GM21515 (cell line): ENCODE results near the gene SLC6A9.

Experiments used
- ATAC-seq: cut with Tn5 transposase; IDR thresholded peaks from one replicate; pipeline ENCODE4 v1.9.1; 2021; ENCODE audit not compliant: unreplicated experiment

The SLC6A9 gene

DNA sequence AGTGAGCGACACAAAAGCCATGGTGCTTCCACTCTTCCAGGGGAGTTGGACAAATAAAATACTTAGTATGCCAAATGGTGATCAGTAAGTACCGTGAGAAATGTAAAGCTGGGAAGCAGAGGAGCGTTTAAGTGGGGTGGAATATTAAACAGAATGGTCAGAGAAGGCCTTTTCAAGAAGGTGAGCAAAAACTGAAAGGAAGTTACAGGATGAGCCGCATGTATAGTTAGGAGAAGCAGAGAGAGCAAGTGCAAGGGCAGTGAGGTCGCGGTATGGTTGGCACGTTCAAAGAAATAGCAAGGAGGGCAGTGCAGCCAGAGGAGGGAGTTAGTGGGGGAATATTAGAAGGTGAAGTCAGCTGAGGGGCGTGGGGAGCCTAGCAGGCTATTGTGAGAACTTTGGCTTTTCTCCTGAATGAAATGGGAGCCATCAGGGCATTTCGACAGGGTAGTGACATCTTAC is 57.2 kb downstream of the SLC6A9 start:
- no peak for ATAC-seq

DNA sequence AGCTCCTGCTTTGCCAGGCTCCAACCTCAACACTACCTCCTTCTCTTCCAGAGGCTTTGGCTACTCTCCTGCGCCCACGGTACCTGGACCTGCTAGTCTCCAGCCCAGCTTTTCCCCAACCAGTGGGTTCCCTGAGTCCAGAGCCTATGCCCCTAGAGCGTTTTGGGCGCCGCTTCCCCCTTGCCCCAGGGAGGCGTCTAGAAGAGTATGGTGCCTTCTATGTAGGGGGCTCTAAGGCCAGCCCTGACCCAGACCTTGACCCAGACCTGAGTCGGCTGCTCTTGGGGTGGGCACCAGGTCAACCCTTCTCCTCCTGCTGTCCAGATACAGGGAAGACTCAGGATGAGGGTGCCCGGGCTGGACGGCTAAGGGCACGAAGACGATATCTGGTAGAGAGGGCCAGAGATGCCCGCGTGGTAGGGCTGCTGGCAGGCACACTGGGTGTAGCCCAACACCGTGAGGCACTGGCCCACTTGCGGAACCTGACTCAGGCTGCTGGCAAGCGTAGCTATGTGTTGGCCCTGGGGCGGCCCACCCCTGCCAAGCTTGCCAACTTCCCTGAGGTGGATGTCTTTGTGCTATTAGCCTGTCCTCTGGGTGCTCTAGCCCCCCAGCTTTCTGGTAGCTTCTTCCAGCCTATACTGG is 59.8 kb downstream of the SLC6A9 start:
- no peak for ATAC-seq

GRCh38 chr1:43970911-43971310 is 60.4 kb downstream of the SLC6A9 start:
- no peak for ATAC-seq

GRCh38 chr1:43970502-43970901 is 60.8 kb downstream of the SLC6A9 start:
- no peak for ATAC-seq

GRCh38 chr1:43969746-43970466 is 61.4 kb downstream of the SLC6A9 start, which contains the start of gene DPH2:
DPH2 (plus strand) TSS chr1:43970010; CDS start chr1:43970176, 166 bp downstream.
- ATAC-seq = peak; percentile 79

DNA sequence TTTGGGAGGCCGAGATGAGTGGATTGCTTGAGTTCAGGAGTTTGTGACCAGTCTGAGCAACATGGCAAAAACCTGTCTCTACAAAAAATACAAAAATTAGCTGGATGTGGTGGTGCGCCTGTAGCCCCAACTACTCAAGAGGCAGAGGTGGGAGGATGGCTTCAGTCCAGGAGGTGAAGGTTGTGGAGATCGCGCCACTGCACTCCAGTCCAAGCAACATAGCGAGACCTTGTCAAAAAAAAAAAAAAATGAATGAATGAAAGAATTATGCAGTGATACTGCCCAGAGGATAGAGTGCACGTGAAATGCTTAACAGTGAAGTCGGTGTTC is 61.9 kb downstream of the SLC6A9 start:
- ATAC-seq = no peak

- ATAC-seq = no peak
These were observed 62.8 kb downstream of the SLC6A9 start for GRCh38 chr1:43968348-43968948.

DNA sequence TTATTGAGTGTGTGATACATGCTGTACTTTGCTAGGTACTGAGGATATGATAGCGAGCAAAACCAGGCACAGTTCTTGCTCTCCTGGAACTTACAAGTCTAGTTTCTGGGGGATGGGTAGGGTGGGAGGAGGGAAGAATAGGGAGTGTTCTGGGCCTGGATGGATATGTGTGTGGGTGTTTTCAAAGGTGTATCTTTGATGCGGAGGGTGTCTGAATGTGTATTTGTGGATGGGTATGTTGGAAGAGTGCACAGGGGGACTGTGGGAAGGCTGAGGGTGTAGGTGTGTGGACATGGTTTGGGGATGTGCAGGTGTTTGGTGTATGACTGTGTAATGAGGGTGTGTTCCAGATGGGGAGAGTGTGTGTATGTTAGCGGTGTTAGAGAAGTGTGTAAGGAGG is 65.9 kb downstream of the SLC6A9 start:
- no peak for ATAC-seq

DNA sequence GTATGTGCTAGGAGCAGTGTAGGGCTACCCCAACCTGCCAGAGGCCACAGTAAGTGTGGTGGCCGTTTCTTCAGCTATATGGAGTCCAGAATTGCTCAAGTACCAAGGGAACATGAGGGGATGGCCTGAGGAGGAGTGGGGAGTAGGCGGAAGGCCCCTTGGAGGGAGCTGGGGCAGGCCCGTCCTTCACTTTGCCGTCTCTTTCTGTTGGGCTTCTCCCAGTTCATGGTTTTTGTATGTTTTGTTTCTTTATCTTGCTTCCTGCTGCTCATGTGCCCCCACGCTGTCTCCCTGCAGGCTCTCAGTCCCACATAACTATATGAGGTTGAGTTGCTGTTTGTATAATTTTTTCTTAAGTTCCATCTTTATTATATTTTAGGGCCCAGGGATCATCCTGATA is 67.4 kb downstream of the SLC6A9 start:
- no peak for ATAC-seq

DNA sequence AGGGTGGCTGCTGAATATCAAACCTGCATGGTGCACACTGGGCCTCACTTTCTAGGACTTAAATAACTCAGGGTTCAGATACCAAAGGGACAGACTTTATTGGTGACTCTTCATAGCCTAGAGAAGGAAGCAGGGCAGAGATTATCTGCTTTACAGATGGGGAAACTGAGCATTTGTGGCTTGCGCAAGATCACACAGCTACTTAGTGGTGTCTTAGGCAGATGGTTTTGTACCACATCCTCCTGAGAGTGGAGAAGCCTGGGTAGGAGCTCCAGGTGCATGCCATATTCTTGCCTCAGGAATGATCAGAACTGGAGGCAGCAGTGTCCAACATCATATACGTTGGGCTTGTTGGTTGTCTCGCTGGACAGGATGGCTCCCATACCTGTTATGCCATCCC is 68.3 kb downstream of the SLC6A9 start:
- ATAC-seq = no peak

- no peak for ATAC-seq
These were observed 68.9 kb downstream of the SLC6A9 start for GRCh38 chr1:43962324-43962723.

GRCh38 chr1:43961692-43962091 is 69.6 kb downstream of the SLC6A9 start:
- no peak for ATAC-seq

- no peak for ATAC-seq
These were observed 70.5 kb downstream of the SLC6A9 start for GRCh38 chr1:43960798-43961197.

- no peak for ATAC-seq
These were observed 72.7 kb downstream of the SLC6A9 start for GRCh38 chr1:43958351-43959255.

GRCh38 chr1:43957407-43958040 is 73.7 kb downstream of the SLC6A9 start:
- no peak for ATAC-seq

GRCh38 chr1:43956234-43956633 is 75.0 kb downstream of the SLC6A9 start:
- ATAC-seq = no peak

GRCh38 chr1:43954036-43954435 is 77.2 kb downstream of the SLC6A9 start:
- ATAC-seq = no peak

- no peak for ATAC-seq
These were observed 77.9 kb downstream of the SLC6A9 start for GRCh38 chr1:43953361-43953760.

GRCh38 chr1:43952731-43953346 is 78.4 kb downstream of the SLC6A9 start:
- no peak for ATAC-seq
